Smooth muscle cell (in vitro differentiated cells): Measurements from ENCODE around the gene TVP23A. TPM values are rescaled to one million over a fixed set of nuclear protein-coding genes. Genes with fewer than 3 reads are reported as not detected.

Source experiments
- DNase-seq: peaks from one replicate; lab custom pipeline; 2025; ENCODE audit not compliant: unreplicated experiment; lab: John Stamatoyannopoulos, UW
- H2AFZ ChIP-seq: fragments of 200-600 bp; sonication (generic); 2 replicates; pipeline ENCODE4 v1.6.0; 2016; ENCODE audit warnings: antibody characterized with exemption, low read depth, mild to moderate bottlenecking
- H3F3A ChIP-seq: fragments of 200-600 bp; sonication (generic); 2 replicates; pipeline ENCODE4 v1.6.0; 2017; ENCODE audit warnings: antibody characterized with exemption, low read depth
- H3K27ac ChIP-seq: fragments of 200-600 bp; sonication (generic); 2 replicates; pipeline ENCODE4 v1.5.1; 2016; ENCODE audit warnings: low read depth, mild to moderate bottlenecking
- H3K27me3 ChIP-seq: fragments of 200-600 bp; sonication (generic); 2 replicates; pipeline ENCODE4 v1.6.1; 2016; ENCODE audit warnings: low read depth, mild to moderate bottlenecking
- H3K36me3 ChIP-seq: fragments of 200-600 bp; sonication (generic); 2 replicates; pipeline ENCODE4 v1.5.1; 2016; ENCODE audit warnings: low read depth
- H3K4me1 ChIP-seq: fragments of 200-600 bp; sonication (generic); 2 replicates; pipeline ENCODE4 v1.5.1; 2016; ENCODE audit warnings: low read depth
- H3K4me2 ChIP-seq: fragments of 200-600 bp; sonication (generic); 2 replicates; pipeline ENCODE4 v1.6.0; 2016; ENCODE audit warnings: mild to moderate bottlenecking
- H3K4me3 ChIP-seq: fragments of 200-600 bp; sonication (generic); 2 replicates; pipeline ENCODE4 v1.5.1; 2016; ENCODE audit warnings: mild to moderate bottlenecking
- H3K79me2 ChIP-seq: fragments of 200-600 bp; sonication (generic); 2 replicates; pipeline ENCODE4 v1.6.0; 2016; ENCODE audit warnings: low read depth, mild to moderate bottlenecking
- H3K9ac ChIP-seq: fragments of 200-600 bp; sonication (generic); 2 replicates; pipeline ENCODE4 v1.6.0; 2016; ENCODE audit warnings: low read depth
- H3K9me3 ChIP-seq: fragments of 200-600 bp; sonication (generic); replicated peaks from 2 replicates; pipeline ENCODE4 v1.5.1; 2016; ENCODE audit warnings: low read depth
- H4K20me1 ChIP-seq: fragments of 200-600 bp; sonication (generic); 2 replicates; pipeline ENCODE4 v1.6.0; 2016; ENCODE audit warnings: low read depth
- CTCF ChIP-seq: fragments of 200-600 bp; sonication (generic); IDR thresholded peaks from 2 replicates; pipeline ENCODE4 v1.5.1; 2017; ENCODE audit warnings: borderline replicate concordance, mild to moderate bottlenecking, antibody characterized with exemption; ENCODE audit not compliant: insufficient read depth, poor library complexity, severe bottlenecking
- WGBS: methylation state at CpG from one replicate; pipeline ENCODE4 v1.1.7; 2016; ENCODE audit warnings: low lambda C conversion rate; 5-methylcytosine and 5-hydroxymethylcytosine counted together
- polyA plus RNA-seq: library from polyadenylated mRNA; unstranded; fragments of >200 nt; fragmentation: Nextera tagmentation; extraction: Ambion mirVana; gene quantifications from 2 replicates; pipeline ENCODE4 v1.2.1, GENCODE V29; 2016
- total RNA-seq: library from RNA; depleted of rRNA; stranded (reverse); fragments of >200 nt; gene quantifications from 2 replicates; pipeline ENCODE4 v1.2.3, GENCODE V29; 2014

TVP23A gene
- total and polyA plus RNA-seq, 2 experiments from 2014 or later: 0.13 to 0.45 TPM

GRCh38 chr16:10827691-10828341 lies 9.2 kb upstream of the TVP23A start:
- no peaks in the 10 kb centered on the region for H4K20me1 ChIP-seq
- H3K36me3 ChIP-seq: no peaks in the 10 kb centered on the region
- H3K79me2 ChIP-seq: no peaks in the 10 kb centered on the region
- H3K9ac ChIP-seq: no peak overlapping the region
- H3K4me1 ChIP-seq: no peaks in the 10 kb centered on the region
- H3K4me2 ChIP-seq: no peak overlapping the region
- no peaks in the 10 kb centered on the region for H3F3A ChIP-seq
- H3K27me3 ChIP-seq: no peaks in the 10 kb centered on the region
- DNase-seq: no peak
- H3K9me3 ChIP-seq: no peaks in the 10 kb centered on the region
- TF ChIP-seq CTCF: no peak
- 88% methylated on average over 11 of the region's 11 CpGs for WGBS
- H2AFZ ChIP-seq: no peak overlapping the region
- H3K27ac ChIP-seq: no peak overlapping the region
- no peak overlapping the region for H3K4me3 ChIP-seq

- H3K4me3 ChIP-seq: no peak overlapping the region
- no peaks in the 10 kb centered on the region for H3K36me3 ChIP-seq
- 94% methylated on average over 13 of the region's 13 CpGs for WGBS
- no peaks in the 10 kb centered on the region for H3K4me1 ChIP-seq
- no peak overlapping the region for H3K9ac ChIP-seq
- no peaks in the 10 kb centered on the region for H3K79me2 ChIP-seq
- H3K27ac ChIP-seq: no peak overlapping the region
- H4K20me1 ChIP-seq: no peaks in the 10 kb centered on the region
- no peaks in the 10 kb centered on the region for H3K9me3 ChIP-seq
- no peaks in the 10 kb centered on the region for H3F3A ChIP-seq
- no peak overlapping the region for H3K4me2 ChIP-seq
- H2AFZ ChIP-seq: no peak overlapping the region
- DNase-seq: no peak
- no peaks in the 10 kb centered on the region for H3K27me3 ChIP-seq
- TF ChIP-seq CTCF: no peak
These were observed 5.7 kb upstream of the TVP23A start for GRCh38 chr16:10824111-10824893.

- Histone ChIP-seq H3K4me2 (no peak overlapping the region), H3K9ac (no peak overlapping the region), H4K20me1 (no peaks in the 10 kb centered on the region), H3F3A (no peaks in the 10 kb centered on the region), H3K27me3 (peaks cover 2% of the 10 kb centered on the region), H3K4me1 (no peaks in the 10 kb centered on the region), H3K36me3 (no peaks in the 10 kb centered on the region), H3K27ac (no peak overlapping the region), H3K79me2 (no peaks in the 10 kb centered on the region), H3K4me3 (no peak overlapping the region), H3K9me3 (no peaks in the 10 kb centered on the region), H2AFZ (no peak overlapping the region)
- WGBS: 88% methylated on average over 6 of the region's 7 CpGs
- TF ChIP-seq CTCF: no peak
- no peak for DNase-seq
These were observed 4.1 kb upstream of the TVP23A start for GRCh38 chr16:10822702-10823101.
